Panc1 (cell line): ENCODE data around the gene UBE2V1.

Source experiments
- POLR2AphosphoS5 ChIP-seq: IDR thresholded peaks from 2 replicates; pipeline ENCODE4 v1.6.1; 2012; ENCODE audit warnings: mild to moderate bottlenecking, low read depth, low read length, moderate library complexity
- TF ChIP-seq, protein P1 (sequence below): fragments of 450-650 bp; IDR thresholded peaks from 2 replicates; pipeline ENCODE4 v1.5.1; 2017; ENCODE audit warnings: mild to moderate bottlenecking

DNA sequence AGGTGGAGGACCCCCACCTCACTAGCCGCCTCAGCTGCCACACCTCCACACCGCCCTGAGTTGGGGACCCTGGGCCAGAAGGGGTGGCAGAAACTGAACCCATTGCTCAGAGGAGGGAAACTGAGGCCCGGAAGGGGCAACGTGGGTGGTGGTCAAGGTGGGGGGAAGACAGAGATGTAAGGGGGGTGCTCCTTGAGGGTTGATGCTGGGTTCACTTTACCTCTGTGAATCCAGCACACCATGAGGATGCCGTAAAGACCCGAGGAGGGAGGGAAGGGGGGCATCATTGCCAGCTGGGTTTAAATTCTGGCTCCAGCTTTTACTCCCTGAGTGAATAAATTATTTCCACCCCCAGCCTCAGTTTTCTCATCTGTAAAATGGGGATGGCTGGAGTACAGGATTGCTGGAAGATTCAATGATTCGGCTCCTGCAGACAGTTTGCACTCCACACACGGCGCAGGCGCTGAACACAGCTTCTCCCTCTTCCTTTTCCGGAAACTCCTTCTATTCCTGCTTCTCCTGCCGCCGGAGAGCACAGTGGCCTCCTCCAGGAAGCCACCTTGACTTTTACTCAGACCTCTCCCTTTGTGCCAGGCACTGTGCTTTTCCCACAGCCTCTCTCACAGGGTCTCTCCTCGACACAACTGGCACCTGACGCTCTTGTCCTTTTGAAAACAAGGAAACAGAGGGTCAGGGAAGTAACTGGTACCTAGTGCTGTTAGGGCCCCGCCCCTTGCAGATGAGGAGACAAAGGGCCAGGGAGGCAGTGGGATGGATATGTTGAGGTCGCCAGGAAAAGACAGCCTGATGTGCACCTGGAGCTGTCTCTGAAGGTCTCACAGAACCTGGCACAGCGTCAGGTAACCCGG lies 59.4 kb downstream of the UBE2V1 start:
- TF ChIP-seq, protein P1, sequence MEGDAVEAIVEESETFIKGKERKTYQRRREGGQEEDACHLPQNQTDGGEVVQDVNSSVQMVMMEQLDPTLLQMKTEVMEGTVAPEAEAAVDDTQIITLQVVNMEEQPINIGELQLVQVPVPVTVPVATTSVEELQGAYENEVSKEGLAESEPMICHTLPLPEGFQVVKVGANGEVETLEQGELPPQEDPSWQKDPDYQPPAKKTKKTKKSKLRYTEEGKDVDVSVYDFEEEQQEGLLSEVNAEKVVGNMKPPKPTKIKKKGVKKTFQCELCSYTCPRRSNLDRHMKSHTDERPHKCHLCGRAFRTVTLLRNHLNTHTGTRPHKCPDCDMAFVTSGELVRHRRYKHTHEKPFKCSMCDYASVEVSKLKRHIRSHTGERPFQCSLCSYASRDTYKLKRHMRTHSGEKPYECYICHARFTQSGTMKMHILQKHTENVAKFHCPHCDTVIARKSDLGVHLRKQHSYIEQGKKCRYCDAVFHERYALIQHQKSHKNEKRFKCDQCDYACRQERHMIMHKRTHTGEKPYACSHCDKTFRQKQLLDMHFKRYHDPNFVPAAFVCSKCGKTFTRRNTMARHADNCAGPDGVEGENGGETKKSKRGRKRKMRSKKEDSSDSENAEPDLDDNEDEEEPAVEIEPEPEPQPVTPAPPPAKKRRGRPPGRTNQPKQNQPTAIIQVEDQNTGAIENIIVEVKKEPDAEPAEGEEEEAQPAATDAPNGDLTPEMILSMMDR: no peak
- TF ChIP-seq POLR2AphosphoS5: no peak
